H9 (cell line): ENCODE results near the gene MTFMT. TPM values are rescaled to one million over a fixed set of nuclear protein-coding genes. Genes with fewer than 3 reads are reported as not detected.

Experiments used
- DNase-seq: peaks from one replicate; pipeline ENCODE4 v3.0.0-alpha.2; 2017
- H2AFZ ChIP-seq: one replicate; pipeline ENCODE4 v1.6.1; 2013; ENCODE audit warnings: mild to moderate bottlenecking, low read length, control low read depth, moderate library complexity
- H2AK5ac ChIP-seq: 2 replicates; pipeline ENCODE4 v1.6.1; 2013; ENCODE audit warnings: low read length, control low read depth, mixed read lengths; ENCODE audit not compliant: insufficient read length
- H2BK120ac ChIP-seq: one replicate; pipeline ENCODE4 v1.6.1; 2013; ENCODE audit warnings: low read depth, mild to moderate bottlenecking, low read length, control low read depth, inconsistent platforms; ENCODE audit not compliant: poor library complexity, severe bottlenecking
- H2BK12ac ChIP-seq: 2 replicates; pipeline ENCODE4 v1.6.1; 2013; ENCODE audit warnings: low read length, control low read depth, mixed read lengths, low read depth; ENCODE audit not compliant: insufficient read length
- H2BK15ac ChIP-seq: 2 replicates; pipeline ENCODE4 v1.6.1; 2013; ENCODE audit warnings: low read depth, low read length, control low read depth
- H2BK20ac ChIP-seq: one replicate; pipeline ENCODE4 v1.6.1; 2013; ENCODE audit warnings: low read depth, mild to moderate bottlenecking, low read length, control low read depth, inconsistent platforms; ENCODE audit not compliant: poor library complexity, severe bottlenecking
- H2BK5ac ChIP-seq: 2 replicates; pipeline ENCODE4 v1.6.1; 2013; ENCODE audit warnings: low read length, control low read depth, mixed read lengths; ENCODE audit not compliant: insufficient read length
- H3K14ac ChIP-seq: 2 replicates; pipeline ENCODE4 v1.6.1; 2013; ENCODE audit warnings: low read length, control low read depth; ENCODE audit not compliant: insufficient read depth
- H3K18ac ChIP-seq: 2 replicates; pipeline ENCODE4 v1.6.1; 2013; ENCODE audit warnings: low read depth, mild to moderate bottlenecking, mixed read lengths, low read length, control low read depth; ENCODE audit not compliant: insufficient read length
- H3K23ac ChIP-seq: 2 replicates; pipeline ENCODE4 v1.6.1; 2013; ENCODE audit warnings: low read length, control low read depth, mixed read lengths, low read depth; ENCODE audit not compliant: insufficient read length
- H3K23me2 ChIP-seq: 2 replicates; pipeline ENCODE4 v1.6.1; 2013; ENCODE audit warnings: low read depth, mild to moderate bottlenecking, mixed read lengths, low read length, control low read depth; ENCODE audit not compliant: insufficient read length, poor library complexity, severe bottlenecking
- H3K27ac ChIP-seq: 2 replicates; pipeline ENCODE4 v1.5.1; 2013; ENCODE audit warnings: low read length, control low read depth, mixed read lengths, low read depth; ENCODE audit not compliant: insufficient read length
- H3K27me3 ChIP-seq: 2 replicates; pipeline ENCODE4 v1.6.1; 2013; ENCODE audit warnings: low read length, control low read depth, inconsistent platforms; ENCODE audit not compliant: insufficient read depth
- H3K4ac ChIP-seq: 2 replicates; pipeline ENCODE4 v1.6.1; 2013; ENCODE audit warnings: low read depth, mild to moderate bottlenecking, control low read depth, inconsistent platforms, low read length, moderate library complexity
- H3K4me1 ChIP-seq: 2 replicates; pipeline ENCODE4 v1.6.1; 2013; ENCODE audit warnings: low read length, control low read depth, inconsistent platforms; ENCODE audit not compliant: insufficient read depth
- H3K4me2 ChIP-seq: 2 replicates; pipeline ENCODE4 v1.6.1; 2013; ENCODE audit warnings: low read length, control low read depth, mixed read lengths; ENCODE audit not compliant: insufficient read length, insufficient read depth
- H3K56ac ChIP-seq: 2 replicates; pipeline ENCODE4 v1.6.1; 2013; ENCODE audit warnings: low read depth, mild to moderate bottlenecking, mixed read lengths, low read length, control low read depth; ENCODE audit not compliant: insufficient read length
- H3K79me1 ChIP-seq: 2 replicates; pipeline ENCODE4 v1.6.1; 2013; ENCODE audit warnings: low read depth, mild to moderate bottlenecking, moderate library complexity, low read length, control low read depth, inconsistent platforms; ENCODE audit not compliant: insufficient read depth, poor library complexity, severe bottlenecking
- H3K79me2 ChIP-seq: 2 replicates; pipeline ENCODE4 v1.6.1; 2013; ENCODE audit warnings: low read length, control low read depth, inconsistent platforms; ENCODE audit not compliant: insufficient read depth
- H3K9ac ChIP-seq: 2 replicates; pipeline ENCODE4 v1.6.1; 2013; ENCODE audit warnings: low read length, control low read depth, mixed read lengths; ENCODE audit not compliant: insufficient read length; ENCODE audit errors: extremely low read depth
- H3K9me3 ChIP-seq: one replicate; pipeline ENCODE4 v1.6.1; 2013; ENCODE audit warnings: low read depth, low read length, inconsistent platforms; ENCODE audit not compliant: control insufficient read depth
- H3T11ph ChIP-seq: one replicate; pipeline ENCODE4 v1.6.1; 2013; ENCODE audit warnings: mild to moderate bottlenecking, low read length, control low read depth, inconsistent platforms
- H4K20me1 ChIP-seq: one replicate; pipeline ENCODE4 v1.6.1; 2013; ENCODE audit not compliant: control insufficient read depth, insufficient read length, insufficient read depth
- H4K5ac ChIP-seq: 2 replicates; pipeline ENCODE4 v1.6.1; 2013; ENCODE audit warnings: low read depth, mild to moderate bottlenecking, mixed read lengths, low read length, control low read depth; ENCODE audit not compliant: insufficient read length
- H4K8ac ChIP-seq: replicated peaks from 2 replicates; pipeline ENCODE4 v1.6.1; 2013; ENCODE audit warnings: low read length, control low read depth, mixed read lengths, low read depth; ENCODE audit not compliant: insufficient read length
- H4K91ac ChIP-seq: 2 replicates; pipeline ENCODE4 v1.6.1; 2013; ENCODE audit warnings: low read depth, mild to moderate bottlenecking, moderate library complexity, mixed read lengths, low read length, control low read depth; ENCODE audit not compliant: insufficient read length
- H3K27ac Mint-ChIP-seq, 3 experiments: 2 replicates in 2 of 3; 3 replicates in 1 of 3; pipeline ENCODE4 v1.8.0; 2020 to 2021; ENCODE audit warnings: mixed read lengths in 3 of 3, mild to moderate bottlenecking in 1 of 3, moderate library complexity in 1 of 3
- H3K27me3 Mint-ChIP-seq: 2 replicates; pipeline ENCODE4 v1.8.0; 2021; ENCODE audit warnings: low read depth, mild to moderate bottlenecking, moderate library complexity, mixed read lengths
- H3K36me3 Mint-ChIP-seq, 3 experiments: 2 replicates in 2 of 3; 3 replicates in 1 of 3; pipeline ENCODE4 v1.8.0; 2020 to 2021; ENCODE audit warnings: low read depth in 3 of 3, mixed read lengths in 3 of 3; ENCODE audit not compliant: insufficient read depth in 1 of 3
- H3K4me1 Mint-ChIP-seq, 2 experiments: 2 replicates each; pipeline ENCODE4 v1.8.0; 2020; ENCODE audit warnings: mixed read lengths in 2 of 2
- H3K4me3 Mint-ChIP-seq, 2 experiments: 2 replicates in 1 of 2; 3 replicates in 1 of 2; pipeline ENCODE4 v1.8.0; 2020 to 2021; ENCODE audit warnings: mild to moderate bottlenecking in 2 of 2, mixed read lengths in 2 of 2, moderate library complexity in 1 of 2
- H3K9me3 Mint-ChIP-seq, 2 experiments: 2 replicates in 1 of 2; 3 replicates in 1 of 2; pipeline ENCODE4 v1.8.0; 2020; ENCODE audit warnings: mild to moderate bottlenecking in 2 of 2, mixed read lengths in 2 of 2, moderate library complexity in 1 of 2
- WGBS: extraction: QIAGEN DNeasy Blood & Tissue Kit; methylation state at CpG from one replicate; pipeline ENCODE4 v1.1.7; 2013; ENCODE audit warnings: missing lambda C conversion rate, low lambda C conversion rate, mixed read lengths; ENCODE audit not compliant: insufficient read length; ENCODE audit errors: extremely low coverage; 5-methylcytosine and 5-hydroxymethylcytosine counted together
- total RNA-seq: library from RNA; stranded (reverse); gene quantifications from 2 replicates; pipeline ENCODE4 v1.2.1, GENCODE V29; 2021
- TF ChIP-seq, protein P1 (sequence below): fragments of 200-600 bp; sonication (generic); conservative IDR thresholded peaks from 3 replicates; pipeline ENCODE4 v1.8.0; 2021; ENCODE audit warnings: antibody characterized with exemption, mild to moderate bottlenecking

The MTFMT gene
- total RNA-seq, 1 experiment from 2014 or later = 16.0 TPM

DNA sequence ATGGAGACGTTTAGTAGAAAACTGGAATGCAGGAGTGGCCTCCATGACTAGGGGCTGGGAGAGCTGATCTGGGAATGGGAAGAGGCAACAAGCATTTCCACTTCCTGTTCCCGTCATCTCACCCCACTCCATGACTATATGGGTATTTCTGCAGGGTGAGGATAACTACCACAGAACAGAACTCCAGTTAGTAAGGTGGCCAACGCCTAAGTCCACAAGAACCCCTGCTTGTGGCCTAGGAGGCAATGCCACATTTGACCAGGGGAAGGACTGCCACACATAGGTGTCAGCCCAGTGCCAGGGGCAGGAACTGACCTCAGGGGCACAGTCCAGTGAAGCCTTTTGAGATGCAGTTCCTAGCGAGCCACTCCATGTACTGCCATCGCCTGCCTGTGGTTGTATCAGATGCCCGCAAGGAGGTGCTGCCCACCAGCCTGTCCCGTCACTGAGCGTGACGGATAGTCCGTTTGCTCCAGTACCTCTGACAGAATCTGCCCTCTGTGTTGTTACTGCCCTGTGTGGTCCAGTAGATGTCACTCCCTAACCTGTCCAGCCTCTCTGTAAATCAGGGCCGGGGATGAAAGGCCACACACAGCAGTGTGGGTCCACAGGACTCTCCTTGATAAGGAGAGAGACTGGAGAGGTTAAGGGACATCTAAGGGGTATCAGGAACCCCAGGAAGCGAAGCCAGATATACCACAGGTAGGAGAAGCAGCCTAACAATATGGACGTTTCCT, 3.5 kb upstream of the MTFMT start:
- no peak overlapping the region for H3K27ac Mint-ChIP-seq
- Histone ChIP-seq H3K9ac (no peak overlapping the region), H3K79me2 (no peaks in the 10 kb centered on the region), H3K18ac (no peak overlapping the region), H3K4me2 (no peak overlapping the region), H3K27ac (no peak overlapping the region), H2BK12ac (no peak overlapping the region), H3K14ac (no peak overlapping the region), H3K27me3 (no peaks in the 10 kb centered on the region), H4K20me1 (no peaks in the 10 kb centered on the region), H2AK5ac (no peak overlapping the region), H4K8ac (no peak overlapping the region), H3K56ac (no peak overlapping the region), H2BK20ac (no peak overlapping the region), H2AFZ (no peak overlapping the region), H4K91ac (no peak overlapping the region), H3K23me2 (no peaks in the 10 kb centered on the region), H3K4me1 (no peaks in the 10 kb centered on the region; the same call in 1 of the 2 replicates), H3K4ac (no peak overlapping the region), H4K5ac (no peak overlapping the region), H2BK5ac (no peak overlapping the region), H3K9me3 (no peaks in the 10 kb centered on the region), H2BK120ac (no peak overlapping the region), H3K23ac (no peak overlapping the region), H3K79me1 (no peaks in the 10 kb centered on the region), H3T11ph (no peak overlapping the region), H2BK15ac (no peak overlapping the region)
- H3K4me1 Mint-ChIP-seq = peaks cover 14 to 15% of the 10 kb centered on the region in 2 experiments
- H3K27me3 Mint-ChIP-seq = peaks cover 8% of the 10 kb centered on the region; the same call in 1 of the 2 replicates
- DNase-seq = peak; percentile 94
- WGBS = no CpG with 5 or more reads among the region's 13 CpGs
- TF ChIP-seq, protein P1, sequence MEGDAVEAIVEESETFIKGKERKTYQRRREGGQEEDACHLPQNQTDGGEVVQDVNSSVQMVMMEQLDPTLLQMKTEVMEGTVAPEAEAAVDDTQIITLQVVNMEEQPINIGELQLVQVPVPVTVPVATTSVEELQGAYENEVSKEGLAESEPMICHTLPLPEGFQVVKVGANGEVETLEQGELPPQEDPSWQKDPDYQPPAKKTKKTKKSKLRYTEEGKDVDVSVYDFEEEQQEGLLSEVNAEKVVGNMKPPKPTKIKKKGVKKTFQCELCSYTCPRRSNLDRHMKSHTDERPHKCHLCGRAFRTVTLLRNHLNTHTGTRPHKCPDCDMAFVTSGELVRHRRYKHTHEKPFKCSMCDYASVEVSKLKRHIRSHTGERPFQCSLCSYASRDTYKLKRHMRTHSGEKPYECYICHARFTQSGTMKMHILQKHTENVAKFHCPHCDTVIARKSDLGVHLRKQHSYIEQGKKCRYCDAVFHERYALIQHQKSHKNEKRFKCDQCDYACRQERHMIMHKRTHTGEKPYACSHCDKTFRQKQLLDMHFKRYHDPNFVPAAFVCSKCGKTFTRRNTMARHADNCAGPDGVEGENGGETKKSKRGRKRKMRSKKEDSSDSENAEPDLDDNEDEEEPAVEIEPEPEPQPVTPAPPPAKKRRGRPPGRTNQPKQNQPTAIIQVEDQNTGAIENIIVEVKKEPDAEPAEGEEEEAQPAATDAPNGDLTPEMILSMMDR = peak; percentile 91
- no peaks in the 10 kb centered on the region; a peak in 1 of 7 replicates for H3K36me3 Mint-ChIP-seq
- no peaks in the 10 kb centered on the region for H3K9me3 Mint-ChIP-seq
- H3K4me3 Mint-ChIP-seq = peak overlapping the region in 1 of 2 experiments; percentile 31; a peak in 1 of 5 replicates
